GM23248 (cell line): ENCODE data around the gene CPA5. TPM values are rescaled to one million over a fixed set of nuclear protein-coding genes. Genes with fewer than 3 reads are reported as not detected.
"Not testable (repeated sequence)": the region's sequence is repeated elsewhere in the genome, so short reads cannot be mapped to it uniquely, and the experiment has no call there.

Experiments
- DNase-seq: peaks from one replicate; pipeline ENCODE4 v3.0.0-alpha.2; 2015
- H2AFZ ChIP-seq: fragments of 200-600 bp; sonication (generic); 2 replicates; pipeline ENCODE4 v1.6.1; 2016; ENCODE audit warnings: antibody characterized with exemption
- H3F3A ChIP-seq: fragments of 200-600 bp; sonication (generic); 2 replicates; pipeline ENCODE4 v1.6.1; 2016; ENCODE audit warnings: mild to moderate bottlenecking, antibody characterized with exemption, mixed run types; ENCODE audit not compliant: insufficient read depth
- H3K27ac ChIP-seq: fragments of 200-600 bp; sonication (generic); 2 replicates; pipeline ENCODE4 v1.5.1; 2016; ENCODE audit warnings: mild to moderate bottlenecking
- H3K27me3 ChIP-seq: fragments of 200-600 bp; sonication (generic); replicated peaks from 2 replicates; pipeline ENCODE4 v1.6.1; 2016; ENCODE audit warnings: mild to moderate bottlenecking; ENCODE audit not compliant: insufficient read depth
- H3K36me3 ChIP-seq: fragments of 200-600 bp; sonication (generic); 2 replicates; pipeline ENCODE4 v1.6.1; 2016; ENCODE audit warnings: low read depth, mild to moderate bottlenecking
- H3K4me1 ChIP-seq: fragments of 200-600 bp; sonication (generic); 2 replicates; pipeline ENCODE4 v1.6.1; 2016; ENCODE audit warnings: mild to moderate bottlenecking; ENCODE audit not compliant: insufficient read depth
- H3K4me2 ChIP-seq: fragments of 200-600 bp; sonication (generic); one replicate; pipeline ENCODE4 v1.6.1; 2016; ENCODE audit warnings: mild to moderate bottlenecking; ENCODE audit not compliant: unreplicated experiment
- H3K4me3 ChIP-seq: fragments of 200-600 bp; sonication (generic); 2 replicates; pipeline ENCODE4 v1.5.1; 2016; ENCODE audit warnings: mild to moderate bottlenecking
- H3K79me2 ChIP-seq: fragments of 200-600 bp; sonication (generic); 2 replicates; pipeline ENCODE4 v1.6.1; 2016; ENCODE audit warnings: mild to moderate bottlenecking; ENCODE audit not compliant: insufficient read depth
- H3K9ac ChIP-seq: fragments of 200-600 bp; sonication (generic); 2 replicates; pipeline ENCODE4 v1.6.1; 2016; ENCODE audit warnings: mild to moderate bottlenecking
- H3K9me2 ChIP-seq: fragments of 200-600 bp; sonication (generic); 2 replicates; pipeline ENCODE4 v1.6.1; 2016; ENCODE audit warnings: mixed run types, mild to moderate bottlenecking, moderate library complexity; ENCODE audit not compliant: insufficient read depth
- H3K9me3 ChIP-seq: fragments of 200-600 bp; sonication (generic); one replicate; pipeline ENCODE4 v1.6.1; 2017; ENCODE audit warnings: low read depth
- H4K20me1 ChIP-seq: fragments of 200-600 bp; sonication (generic); 2 replicates; pipeline ENCODE4 v1.6.0; 2016; ENCODE audit not compliant: insufficient read depth
- EZH2 ChIP-seq: fragments of 200-600 bp; sonication (generic); IDR thresholded peaks from 2 replicates; pipeline ENCODE4 v1.6.1; 2018; ENCODE audit warnings: antibody characterized with exemption, mild to moderate bottlenecking; ENCODE audit not compliant: insufficient read depth, poor library complexity, severe bottlenecking
- EZH2phosphoT487 ChIP-seq: fragments of 200-600 bp; sonication (generic); IDR thresholded peaks from 2 replicates; pipeline ENCODE4 v1.6.1; 2018; ENCODE audit warnings: antibody characterized with exemption, moderate library complexity, mild to moderate bottlenecking, low read depth; ENCODE audit not compliant: insufficient read depth
- WGBS, 2 experiments: methylation state at CpG; one replicate each; pipeline ENCODE4 v1.1.6; 2015 to 2017; ENCODE audit warnings: low lambda C conversion rate in 2 of 2, low coverage in 1 of 2; ENCODE audit errors: missing lambda C conversion rate in 2 of 2; 5-methylcytosine and 5-hydroxymethylcytosine counted together
- in situ Hi-C: fragments of 300-500 bp; cut with MboI; formaldehyde crosslinking; loops from 2 replicates; pipeline ENCODE4 v1.15.0; 2020
- polyA plus RNA-seq: library from polyadenylated mRNA; unstranded; fragments of >200 nt; fragmentation: Nextera tagmentation; extraction: Ambion mirVana; gene quantifications from 2 replicates; pipeline ENCODE4 v1.2.1, GENCODE V29; 2016
- total RNA-seq: library from RNA; depleted of rRNA; stranded (reverse); fragments of >200 nt; shearing (Covaris generic); gene quantifications from 2 replicates; pipeline ENCODE4 v1.2.3, GENCODE V29; 2014

The CPA5 gene
- total and polyA plus RNA-seq, 2 experiments from 2014 or later = 0.23 TPM; not detected in 1

GRCh38 chr7:130314305-130314704 lies 30.3 kb upstream of the CPA5 start:
- WGBS, 2 experiments = 89 to 93% methylated on average over 6 of the region's 6 CpGs
- H3F3A ChIP-seq = no peaks in the 10 kb centered on the region
- no peaks in the 10 kb centered on the region for H3K79me2 ChIP-seq
- no peak overlapping the region for H3K27ac ChIP-seq
- no peaks in the 10 kb centered on the region for H3K9me3 ChIP-seq
- H3K36me3 ChIP-seq = no peaks in the 10 kb centered on the region
- no peak overlapping the region for H3K4me3 ChIP-seq
- no peak overlapping the region for H2AFZ ChIP-seq
- H3K9ac ChIP-seq = no peak overlapping the region
- TF ChIP-seq EZH2 = no peak
- TF ChIP-seq EZH2phosphoT487 = no peak
- DNase-seq = no peak
- in situ Hi-C loops = no loop called here
- H3K27me3 ChIP-seq = no peaks in the 10 kb centered on the region
- H3K4me2 ChIP-seq = no peak overlapping the region
- no peaks in the 10 kb centered on the region for H4K20me1 ChIP-seq
- no peaks in the 10 kb centered on the region for H3K4me1 ChIP-seq
- no peaks in the 10 kb centered on the region for H3K9me2 ChIP-seq

GRCh38 chr7:130319541-130319940 lies 25.1 kb upstream of the CPA5 start:
- no peaks in the 10 kb centered on the region for H3K9me2 ChIP-seq
- H3K4me1 ChIP-seq = no peaks in the 10 kb centered on the region
- no peak for DNase-seq
- H3K27me3 ChIP-seq = no peaks in the 10 kb centered on the region
- in situ Hi-C loops = no loop called here
- no peak overlapping the region for H2AFZ ChIP-seq
- no peaks in the 10 kb centered on the region for H3K79me2 ChIP-seq
- H3K36me3 ChIP-seq = no peaks in the 10 kb centered on the region
- TF ChIP-seq EZH2 = no peak
- no peak for TF ChIP-seq EZH2phosphoT487
- H3K9me3 ChIP-seq = no peaks in the 10 kb centered on the region
- no peak overlapping the region for H3K9ac ChIP-seq
- H4K20me1 ChIP-seq = no peaks in the 10 kb centered on the region
- no peak overlapping the region for H3K4me2 ChIP-seq
- H3F3A ChIP-seq = no peaks in the 10 kb centered on the region
- 83 to 92% methylated on average over 1 of the region's 1 CpG for WGBS, 2 experiments
- no peak overlapping the region for H3K4me3 ChIP-seq
- no peak overlapping the region for H3K27ac ChIP-seq

- H3K9ac ChIP-seq, H3K4me2 ChIP-seq, H3K9me2 ChIP-seq, H3K27me3 ChIP-seq, H3K9me3 ChIP-seq, in situ Hi-C loops, H2AFZ ChIP-seq, H3K4me1 ChIP-seq, H3K27ac ChIP-seq, H4K20me1 ChIP-seq, H3K4me3 ChIP-seq, H3K36me3 ChIP-seq, H3K79me2 ChIP-seq, H3F3A ChIP-seq: not testable (repeated sequence)
- 71 to 93% methylated on average over 3 of the region's 3 CpGs for whole genome bisulfite sequencing, 2 experiments
- DNase-seq = peak; percentile 21
These were observed 22.9 kb upstream of the CPA5 start for GRCh38 chr7:130321542-130322229.

GRCh38 chr7:130322615-130323014 lies 22.0 kb upstream of the CPA5 start:
- TF ChIP-seq EZH2 = no peak
- no peak for TF ChIP-seq EZH2phosphoT487
- Histone ChIP-seq H3K36me3 (no peaks in the 10 kb centered on the region), H3K9me3 (no peaks in the 10 kb centered on the region), H3K9me2 (no peaks in the 10 kb centered on the region), H3K4me2 (no peak overlapping the region), H3K4me1 (no peaks in the 10 kb centered on the region), H2AFZ (no peak overlapping the region), H3K27ac (no peak overlapping the region), H3K79me2 (no peaks in the 10 kb centered on the region), H3F3A (no peaks in the 10 kb centered on the region), H3K9ac (no peak overlapping the region), H3K27me3 (no peaks in the 10 kb centered on the region), H3K4me3 (no peak overlapping the region), H4K20me1 (no peaks in the 10 kb centered on the region)
- 93 to 95% methylated on average over 7 of the region's 7 CpGs for WGBS, 2 experiments
- in situ Hi-C loops = no loop called here
- DNase-seq = no peak
